ENCODE results near the gene JAK3. TPM values are rescaled to one million over a fixed set of nuclear protein-coding genes. Genes with fewer than 3 reads are reported as not detected.

The JAK3 gene
- total and polyA plus RNA-seq, 7 experiments from 2014 or later, result 125 to 296 (median 169) TPM

GRCh38 chr19:17843292-17843827, 4.4 kb downstream of the JAK3 start:
- ChIA-PET POLR2A (interaction anchor here (0.6 to 2.1 kb wide), 4 partner anchors 9 to 47 kb away, joined by 3 to 5 read pairs (median 3); partner anchors contain the start of gene RPL18A), CTCF (interaction anchor here (0.5 kb wide), 1 partner anchor 89 kb away, joined by 3 read pairs; no protein-coding TSS in a partner anchor)
- H3K27me3 ChIP-seq (ENCODE audit: control insufficient read depth in 2 of 2, insufficient read depth in 2 of 2, low read length in 2 of 2), result no peaks in the 10 kb centered on the region
- DNase-seq, result no peak
- intact Hi-C loops (cut with micrococcal nuclease), result no loop called here
- peaks cover 0 to 2% (median 0%) of the 10 kb centered on the region in 5 donors for H3K27me3 Mint-ChIP-seq
- H3K36me3 Mint-ChIP-seq, result peaks cover 0 to 47% (median 11%) of the 10 kb centered on the region in 5 donors
- H3K4me1 ChIP-seq (ENCODE audit: control insufficient read depth in 2 of 2, insufficient read depth in 2 of 2, low read length in 2 of 2), result peaks cover 40 to 42% of the 10 kb centered on the region in 2 donors
- H3K9me3 Mint-ChIP-seq, result no peaks in the 10 kb centered on the region
- H3K4me1 Mint-ChIP-seq, result peaks cover 21 to 61% (median 38%) of the 10 kb centered on the region in 7 donors
- peak overlapping the region in 8 of 9 donors; percentile 56 to 100 (median 96) for H3K27ac Mint-ChIP-seq
- no peak for ATAC-seq
- peaks cover 32 to 60% (median 39%) of the 10 kb centered on the region in 3 experiments for H3K36me3 ChIP-seq (ENCODE audit: control insufficient read depth in 2 of 3, insufficient read depth in 3 of 3, low read length in 3 of 3)
- H3K9me3 ChIP-seq (ENCODE audit: control insufficient read depth in 2 of 3, low read length in 3 of 3), result no peaks in the 10 kb centered on the region
- H3K4me3 Mint-ChIP-seq, result peak overlapping the region in 9 of 10 donors; percentile 4 to 94 (median 87)
- H3K4me3 ChIP-seq (ENCODE audit: low read length), result no peak overlapping the region
- peak overlapping the region; percentile 95 for H3K27ac ChIP-seq (ENCODE audit: low read depth, low read length)

GRCh38 chr19:17842663-17843291, 5.0 kb downstream of the JAK3 start:
- Mint-ChIP-seq H3K27ac (peak overlapping the region in 5 of 9 donors; percentile 56 to 100 (median 97)), H3K9me3 (no peaks in the 10 kb centered on the region), H3K4me1 (peaks cover 25 to 58% (median 33%) of the 10 kb centered on the region in 7 donors), H3K27me3 (peaks cover 0 to under 1% (median 0%) of the 10 kb centered on the region in 5 donors), H3K4me3 (peak overlapping the region in 4 of 10 donors; percentile 18 to 87 (median 50)), H3K36me3 (peaks cover 2 to 50% (median 11%) of the 10 kb centered on the region in 5 donors)
- Histone ChIP-seq H3K4me3 (ENCODE audit: low read length) (no peak overlapping the region), H3K4me1 (ENCODE audit: control insufficient read depth in 2 of 2, insufficient read depth in 2 of 2, low read length in 2 of 2) (peaks cover 35 to 37% of the 10 kb centered on the region in 2 donors), H3K27ac (ENCODE audit: low read depth, low read length) (peak overlapping the region; percentile 95), H3K9me3 (ENCODE audit: control insufficient read depth in 2 of 3, low read length in 3 of 3) (no peaks in the 10 kb centered on the region), H3K36me3 (ENCODE audit: control insufficient read depth in 2 of 3, insufficient read depth in 3 of 3, low read length in 3 of 3) (peaks cover 38 to 66% (median 45%) of the 10 kb centered on the region in 3 experiments), H3K27me3 (ENCODE audit: control insufficient read depth in 2 of 2, insufficient read depth in 2 of 2, low read length in 2 of 2) (no peaks in the 10 kb centered on the region)
- intact Hi-C loops (cut with micrococcal nuclease), result no loop called here
- ChIA-PET POLR2A (interaction anchor here (0.6 to 2.1 kb wide), 6 partner anchors 8 to 46 kb away, joined by 3 to 5 read pairs (median 3); partner anchors contain the start of gene RPL18A), CTCF (interaction anchor here (0.5 kb wide), 1 partner anchor 90 kb away, joined by 3 read pairs; no protein-coding TSS in a partner anchor)
- ATAC-seq (no peak), DNase-seq (no peak)

GRCh38 chr19:17841810-17842662, 5.7 kb downstream of the JAK3 start:
- no peaks in the 10 kb centered on the region for H3K27me3 Mint-ChIP-seq
- peak overlapping the region in 2 of 10 donors; percentile 14 to 18 for H3K4me3 Mint-ChIP-seq
- peaks cover 35% of the 10 kb centered on the region in 2 donors for H3K4me1 ChIP-seq (ENCODE audit: control insufficient read depth in 2 of 2, insufficient read depth in 2 of 2, low read length in 2 of 2)
- ChIA-PET POLR2A (interaction anchor here (0.9 to 2.1 kb wide), 3 partner anchors 8 to 18 kb away, joined by 3 to 5 read pairs (median 3); partner anchors contain the start of gene RPL18A), CTCF (no interaction called here)
- no peaks in the 10 kb centered on the region for H3K9me3 ChIP-seq (ENCODE audit: control insufficient read depth in 2 of 3, low read length in 3 of 3)
- DNase-seq (peak in 7 of 9 donors; percentile 33 to 66 (median 49)), ATAC-seq (peak; percentile 80)
- H3K27ac Mint-ChIP-seq, result peak overlapping the region in 4 of 9 donors; percentile 30 to 72 (median 48)
- peaks cover 39 to 73% (median 45%) of the 10 kb centered on the region in 3 experiments for H3K36me3 ChIP-seq (ENCODE audit: control insufficient read depth in 2 of 3, insufficient read depth in 3 of 3, low read length in 3 of 3)
- H3K27ac ChIP-seq (ENCODE audit: low read depth, low read length), result peak overlapping the region; percentile 95
- peaks cover 4 to 49% (median 11%) of the 10 kb centered on the region in 5 donors for H3K36me3 Mint-ChIP-seq
- H3K4me3 ChIP-seq (ENCODE audit: low read length), result no peak overlapping the region
- no peaks in the 10 kb centered on the region for H3K9me3 Mint-ChIP-seq
- intact Hi-C loops (cut with micrococcal nuclease), result no loop called here
- no peaks in the 10 kb centered on the region for H3K27me3 ChIP-seq (ENCODE audit: control insufficient read depth in 2 of 2, insufficient read depth in 2 of 2, low read length in 2 of 2)
- H3K4me1 Mint-ChIP-seq, result peaks cover 26 to 57% (median 34%) of the 10 kb centered on the region in 7 donors

DNA sequence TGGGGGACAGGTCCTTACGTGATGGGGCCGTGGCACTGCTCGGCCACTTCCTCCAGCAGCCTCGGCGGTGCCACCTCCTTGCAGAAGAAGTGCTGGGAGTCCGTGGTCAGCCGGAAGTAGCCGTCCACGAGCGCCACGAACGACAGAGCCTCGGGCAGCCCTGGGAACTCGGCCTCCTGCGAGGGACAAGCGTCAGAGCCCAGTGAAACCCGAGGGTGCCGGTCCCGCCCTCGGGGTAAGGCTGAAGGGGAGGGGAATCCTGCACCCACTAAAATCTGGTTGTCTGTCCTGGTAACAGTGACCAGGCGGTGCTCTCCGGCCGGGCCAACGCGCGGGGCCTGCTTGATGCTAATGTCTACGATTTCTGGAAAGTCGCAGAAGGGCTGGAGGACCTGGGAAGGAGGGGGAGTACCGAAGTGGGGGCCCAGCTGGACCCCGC, 6.4 kb downstream of the JAK3 start:
- ChIA-PET CTCF (no interaction called here), POLR2A (no interaction called here)
- intact Hi-C loops (cut with micrococcal nuclease), result no loop called here
- Histone ChIP-seq H3K4me3 (ENCODE audit: low read length) (no peak overlapping the region), H3K4me1 (ENCODE audit: control insufficient read depth in 2 of 2, insufficient read depth in 2 of 2, low read length in 2 of 2) (peaks cover 31 to 33% of the 10 kb centered on the region in 2 donors), H3K27ac (ENCODE audit: low read depth, low read length) (peak overlapping the region; percentile 95), H3K27me3 (ENCODE audit: control insufficient read depth in 2 of 2, insufficient read depth in 2 of 2, low read length in 2 of 2) (no peaks in the 10 kb centered on the region), H3K36me3 (ENCODE audit: control insufficient read depth in 2 of 3, insufficient read depth in 3 of 3, low read length in 3 of 3) (peaks cover 39 to 78% (median 49%) of the 10 kb centered on the region in 3 experiments), H3K9me3 (ENCODE audit: control insufficient read depth in 2 of 3, low read length in 3 of 3) (no peaks in the 10 kb centered on the region)
- Mint-ChIP-seq H3K27me3 (no peaks in the 10 kb centered on the region), H3K4me3 (peak overlapping the region in 3 of 10 donors; percentile 11 to 29 (median 14)), H3K4me1 (peaks cover 30 to 60% (median 37%) of the 10 kb centered on the region in 7 donors), H3K36me3 (peaks cover 7 to 50% (median 15%) of the 10 kb centered on the region in 5 donors), H3K9me3 (no peaks in the 10 kb centered on the region), H3K27ac (peak overlapping the region in 4 of 9 donors; percentile 38 to 72 (median 56))
- ATAC-seq, result no peak
- DNase-seq, result no peak

- no peaks in the 10 kb centered on the region for H3K27me3 ChIP-seq (ENCODE audit: control insufficient read depth in 2 of 2, insufficient read depth in 2 of 2, low read length in 2 of 2)
- H3K4me1 ChIP-seq (ENCODE audit: control insufficient read depth in 2 of 2, insufficient read depth in 2 of 2, low read length in 2 of 2), result peaks cover 18 to 20% of the 10 kb centered on the region in 2 donors
- H3K36me3 ChIP-seq (ENCODE audit: control insufficient read depth in 2 of 3, insufficient read depth in 3 of 3, low read length in 3 of 3), result peaks cover 39 to 92% (median 54%) of the 10 kb centered on the region in 3 experiments
- no peak overlapping the region for H3K27ac ChIP-seq (ENCODE audit: low read depth, low read length)
- intact Hi-C loops (cut with micrococcal nuclease), result no loop called here
- CTCF ChIA-PET, result interaction anchor here (0.8 kb wide), 1 partner anchor 16 kb away, joined by 3 read pairs; no protein-coding TSS in a partner anchor
- H3K27me3 Mint-ChIP-seq, result no peaks in the 10 kb centered on the region
- peak overlapping the region in 1 of 10 donors; percentile 11 for H3K4me3 Mint-ChIP-seq
- H3K9me3 Mint-ChIP-seq, result peaks cover 0 to 3% (median 0%) of the 10 kb centered on the region in 11 donors
- DNase-seq (no peak), ATAC-seq (no peak)
- no peak overlapping the region for H3K4me3 ChIP-seq (ENCODE audit: low read length)
- no peaks in the 10 kb centered on the region for H3K9me3 ChIP-seq (ENCODE audit: control insufficient read depth in 2 of 3, low read length in 3 of 3)
- POLR2A ChIA-PET, result interaction anchor here (0.6 kb wide), 1 partner anchor 8 kb away, joined by 3 read pairs; no protein-coding TSS in a partner anchor
- H3K4me1 Mint-ChIP-seq, result peaks cover 31 to 60% (median 43%) of the 10 kb centered on the region in 7 donors
- peaks cover 16 to 59% (median 26%) of the 10 kb centered on the region in 5 donors for H3K36me3 Mint-ChIP-seq
- H3K27ac Mint-ChIP-seq, result peak overlapping the region in 5 of 9 donors; percentile 8 to 74 (median 48)
Measured at GRCh38 chr19:17840019-17840418, 7.8 kb downstream of the JAK3 start.
